GM21529 (cell line): ENCODE results near the gene ABHD14A.
A peak's percentile ranks its signal among the peaks of the same experiment; 100 is the strongest.

Experiments
- ATAC-seq: cut with Tn5 transposase; IDR thresholded peaks from one replicate; pipeline ENCODE4 v1.9.1; 2021; ENCODE audit not compliant: unreplicated experiment

Gene ABHD14A

GRCh38 chr3:51955893-51956770, 18.7 kb upstream of the ABHD14A start:
- no peak for ATAC-seq

GRCh38 chr3:51957520-51958205, 17.2 kb upstream of the ABHD14A start:
- no peak for ATAC-seq

GRCh38 chr3:51958603-51959521, 16.0 kb upstream of the ABHD14A start:
- no peak for ATAC-seq

GRCh38 chr3:51959651-51960050, 15.2 kb upstream of the ABHD14A start:
- ATAC-seq = no peak

GRCh38 chr3:51960386-51960785, 14.5 kb upstream of the ABHD14A start:
- ATAC-seq = no peak

- ATAC-seq = no peak
Measured at GRCh38 chr3:51961011-51961410, 13.9 kb upstream of the ABHD14A start.

GRCh38 chr3:51961602-51962569, 13.0 kb upstream of the ABHD14A start:
- no peak for ATAC-seq

- ATAC-seq = no peak
Measured at GRCh38 chr3:51962854-51963530, 11.9 kb upstream of the ABHD14A start.

- ATAC-seq = no peak
Measured at GRCh38 chr3:51963951-51964451, 10.9 kb upstream of the ABHD14A start.

- ATAC-seq = no peak
Measured at GRCh38 chr3:51964521-51964920, 10.3 kb upstream of the ABHD14A start.

GRCh38 chr3:51966016-51966415, 8.8 kb upstream of the ABHD14A start:
- no peak for ATAC-seq

- ATAC-seq = no peak
Measured at GRCh38 chr3:51966486-51966885, 8.4 kb upstream of the ABHD14A start.

GRCh38 chr3:51966922-51967383, 7.9 kb upstream of the ABHD14A start:
- peak; percentile 8 for ATAC-seq

GRCh38 chr3:51967384-51968169, 7.3 kb upstream of the ABHD14A start, which contains the start of gene PCBP4:
PCBP4 (minus strand) TSS chr3:51967454; CDS start chr3:51961240, 6,214 bp downstream.
- peak; percentile 51 for ATAC-seq

GRCh38 chr3:51968170-51968775, 6.6 kb upstream of the ABHD14A start:
- ATAC-seq = no peak

GRCh38 chr3:51968883-51969678, 5.8 kb upstream of the ABHD14A start:
- no peak for ATAC-seq

- no peak for ATAC-seq
Measured at GRCh38 chr3:51969841-51970240, 5.0 kb upstream of the ABHD14A start.
